Loucy (cell line): Measurements from ENCODE around the gene PSG4.
"Not testable (repeated sequence)": the region's sequence is repeated elsewhere in the genome, so short reads cannot be mapped to it uniquely, and the experiment has no call there.

Source experiments
- H2AFZ ChIP-seq: fragments of 200-600 bp; sonication (generic); 2 replicates; pipeline ENCODE4 v1.6.0; 2016; ENCODE audit warnings: antibody characterized with exemption, mild to moderate bottlenecking, low read length, moderate library complexity
- H3F3A ChIP-seq: fragments of 200-600 bp; 2 replicates; pipeline ENCODE4 v1.6.0; 2016; ENCODE audit warnings: antibody characterized with exemption, low read depth, mild to moderate bottlenecking
- H3K27me3 ChIP-seq: fragments of 200-600 bp; sonication (generic); 2 replicates; pipeline ENCODE4 v1.6.1; 2014; ENCODE audit warnings: low read length, mild to moderate bottlenecking; ENCODE audit not compliant: insufficient read depth, poor library complexity, severe bottlenecking
- H3K36me3 ChIP-seq: fragments of 200-600 bp; sonication (generic); 2 replicates; pipeline ENCODE4 v1.6.1; 2016; ENCODE audit warnings: low read length; ENCODE audit not compliant: insufficient read depth
- H3K4me1 ChIP-seq: fragments of 200-600 bp; sonication (generic); 2 replicates; pipeline ENCODE4 v1.5.1; 2014; ENCODE audit warnings: low read length, mild to moderate bottlenecking; ENCODE audit not compliant: insufficient read depth, poor library complexity, severe bottlenecking
- H3K4me2 ChIP-seq: fragments of 200-600 bp; sonication (generic); 2 replicates; pipeline ENCODE4 v1.6.0; 2014; ENCODE audit warnings: antibody characterized with exemption, low read length, low read depth, mild to moderate bottlenecking; ENCODE audit not compliant: poor library complexity, severe bottlenecking
- H3K4me3 ChIP-seq: fragments of 200-600 bp; sonication (generic); 2 replicates; pipeline ENCODE4 v1.5.1; 2014; ENCODE audit warnings: low read length, mild to moderate bottlenecking, mixed read lengths; ENCODE audit not compliant: poor library complexity, severe bottlenecking
- H3K79me2 ChIP-seq: fragments of 200-600 bp; sonication (generic); 2 replicates; pipeline ENCODE4 v1.6.1; 2014; ENCODE audit warnings: low read length; ENCODE audit not compliant: insufficient read depth
- H3K9ac ChIP-seq: fragments of 200-600 bp; sonication (generic); 2 replicates; pipeline ENCODE4 v1.6.0; 2014; ENCODE audit warnings: mild to moderate bottlenecking, low read depth, low read length, moderate library complexity; ENCODE audit not compliant: poor library complexity, severe bottlenecking
- H3K9me2 ChIP-seq: fragments of 200-600 bp; sonication (generic); replicated peaks from 2 replicates; pipeline ENCODE4 v1.6.1; 2016; ENCODE audit warnings: low read depth, low read length, mixed read lengths
- H3K9me3 ChIP-seq: fragments of 200-600 bp; sonication (generic); 2 replicates; pipeline ENCODE4 v1.6.1; 2014; ENCODE audit warnings: mild to moderate bottlenecking, antibody characterized with exemption, low read length, low read depth; ENCODE audit not compliant: insufficient read depth
- H4K20me1 ChIP-seq: fragments of 200-600 bp; sonication (generic); 2 replicates; pipeline ENCODE4 v1.6.0; 2014; ENCODE audit warnings: antibody characterized with exemption, low read length, mild to moderate bottlenecking; ENCODE audit not compliant: insufficient read depth, poor library complexity, severe bottlenecking
- CTCF ChIP-seq: fragments of 200-600 bp; sonication (generic); conservative IDR thresholded peaks from 2 replicates; pipeline ENCODE4 v1.5.1; 2014; ENCODE audit warnings: mild to moderate bottlenecking, antibody characterized with exemption, low read length
- EZH2phosphoT487 ChIP-seq: fragments of 200-600 bp; IDR thresholded peaks from 2 replicates; pipeline ENCODE4 v1.6.1; 2018; ENCODE audit warnings: antibody characterized with exemption, mild to moderate bottlenecking, moderate library complexity, borderline replicate concordance

The PSG4 gene

DNA sequence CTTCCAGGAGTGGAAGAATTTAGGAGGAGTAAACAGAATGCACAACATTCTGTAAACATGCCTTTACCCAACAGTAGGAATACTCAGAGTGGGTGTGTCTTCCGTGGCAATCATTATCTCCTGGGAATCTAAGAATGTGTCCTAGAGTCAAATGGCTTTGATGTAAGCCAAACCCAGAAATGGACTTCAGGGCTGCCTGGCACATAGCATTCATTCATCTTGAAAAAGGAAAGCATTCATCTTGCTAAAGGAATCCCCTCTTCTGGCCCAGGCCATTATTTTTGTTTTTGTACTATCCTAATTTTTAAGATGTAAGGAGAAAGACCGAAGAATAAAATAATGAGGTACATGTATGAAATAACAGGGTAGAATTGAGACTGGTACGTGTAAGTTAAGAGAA, 42.3 kb downstream of the PSG4 start:
- not testable (repeated sequence) for H3K4me2 ChIP-seq, H3K9me2 ChIP-seq, H3K79me2 ChIP-seq, H4K20me1 ChIP-seq, H3K9me3 ChIP-seq, H3K27me3 ChIP-seq, H3K9ac ChIP-seq, H3K36me3 ChIP-seq, H3F3A ChIP-seq, H3K4me3 ChIP-seq, H3K4me1 ChIP-seq, H2AFZ ChIP-seq

- not testable (repeated sequence) for H4K20me1 ChIP-seq, H3K79me2 ChIP-seq, H3K4me3 ChIP-seq
Observed at GRCh38 chr19:43162261-43162660, 43.2 kb downstream of the PSG4 start.

GRCh38 chr19:43152214-43152613, 53.2 kb downstream of the PSG4 start:
- no peak for TF ChIP-seq CTCF
- no peak for TF ChIP-seq EZH2phosphoT487
- Histone ChIP-seq H3K4me1 (no peaks in the 10 kb centered on the region), H2AFZ (no peak overlapping the region), H3K4me2 (no peak overlapping the region), H3K9me3 (no peaks in the 10 kb centered on the region), H3K9ac (no peak overlapping the region), H3K4me3 (no peak overlapping the region), H3K79me2 (no peaks in the 10 kb centered on the region), H3F3A (no peaks in the 10 kb centered on the region), H3K27me3 (no peaks in the 10 kb centered on the region), H3K9me2 (no peaks in the 10 kb centered on the region), H4K20me1 (no peaks in the 10 kb centered on the region), H3K36me3 (no peaks in the 10 kb centered on the region)

More at GRCh38 chr19:43162261-43162660, 43.2 kb downstream of the PSG4 start:
- not testable (repeated sequence) for H3K4me2 ChIP-seq, H3K27me3 ChIP-seq, H2AFZ ChIP-seq, H3F3A ChIP-seq, H3K36me3 ChIP-seq, H3K9me2 ChIP-seq, H3K4me1 ChIP-seq, H3K9me3 ChIP-seq, H3K9ac ChIP-seq

DNA sequence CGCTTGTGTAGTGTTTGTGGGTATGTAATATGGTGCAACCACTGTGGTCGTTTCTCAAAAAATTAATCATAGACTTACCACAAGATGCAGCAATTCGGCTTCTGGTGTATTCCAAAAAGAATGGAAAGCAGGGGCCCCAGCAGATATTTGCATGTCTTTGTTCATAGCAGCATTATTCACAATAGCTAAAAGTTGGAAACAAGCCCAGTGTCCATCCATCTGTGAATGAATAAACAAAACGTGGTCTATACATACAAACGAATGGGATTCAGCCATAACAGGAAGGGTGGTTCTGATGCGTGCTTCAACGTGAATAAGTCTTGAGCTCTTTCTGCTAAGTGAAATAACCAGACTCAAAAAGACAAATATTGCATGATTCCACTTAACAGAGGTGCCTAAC, 55.6 kb downstream of the PSG4 start:
- not testable (repeated sequence) for H3K9me2 ChIP-seq, H2AFZ ChIP-seq, H3K27me3 ChIP-seq, H3F3A ChIP-seq, H3K4me2 ChIP-seq, H4K20me1 ChIP-seq, H3K9ac ChIP-seq, H3K4me3 ChIP-seq, H3K79me2 ChIP-seq, H3K36me3 ChIP-seq, H3K4me1 ChIP-seq, H3K9me3 ChIP-seq

DNA sequence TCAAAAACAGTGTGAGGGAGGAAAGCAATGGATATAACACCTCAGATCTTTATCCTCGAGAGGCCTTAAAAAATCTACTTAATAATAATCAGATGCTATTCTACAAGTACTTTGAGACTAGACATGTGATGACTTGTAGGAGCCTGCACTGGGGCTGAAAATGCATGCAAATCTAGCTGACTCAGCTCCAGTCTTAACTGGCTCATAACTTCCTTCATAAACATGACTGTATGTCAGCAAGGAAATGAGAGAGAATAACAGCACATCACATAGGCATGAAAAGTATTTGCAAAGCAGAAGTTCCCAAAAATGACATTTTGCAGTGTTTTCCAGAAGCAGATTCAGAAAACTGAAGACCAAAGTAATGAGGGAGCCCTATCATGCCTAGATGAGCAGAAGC, 57.2 kb downstream of the PSG4 start:
- H4K20me1 ChIP-seq: no peaks in the 10 kb centered on the region
- no peak overlapping the region for H3K4me3 ChIP-seq
- H3K27me3 ChIP-seq: no peaks in the 10 kb centered on the region
- no peak overlapping the region for H3K4me2 ChIP-seq
- H3K9me3 ChIP-seq: no peaks in the 10 kb centered on the region
- no peaks in the 10 kb centered on the region for H3K9me2 ChIP-seq
- no peaks in the 10 kb centered on the region for H3K4me1 ChIP-seq
- no peaks in the 10 kb centered on the region for H3K36me3 ChIP-seq
- no peaks in the 10 kb centered on the region for H3K79me2 ChIP-seq
- no peak overlapping the region for H3K9ac ChIP-seq
- TF ChIP-seq EZH2phosphoT487: no peak
- no peak for TF ChIP-seq CTCF
- no peaks in the 10 kb centered on the region for H3F3A ChIP-seq
- H2AFZ ChIP-seq: no peak overlapping the region
